HG02759 (cell line): ENCODE results near the gene GPC6.

Experiments
- ATAC-seq: cut with Tn5 transposase; IDR thresholded peaks from one replicate; pipeline ENCODE4 v1.9.1; 2021; ENCODE audit warnings: mild to moderate bottlenecking, moderate library complexity; ENCODE audit not compliant: unreplicated experiment

The GPC6 gene

GRCh38 chr13:93953841-93954240, 727.2 kb downstream of the GPC6 start:
- no peak for ATAC-seq

GRCh38 chr13:93955904-93956303, 729.3 kb downstream of the GPC6 start:
- no peak for ATAC-seq

DNA sequence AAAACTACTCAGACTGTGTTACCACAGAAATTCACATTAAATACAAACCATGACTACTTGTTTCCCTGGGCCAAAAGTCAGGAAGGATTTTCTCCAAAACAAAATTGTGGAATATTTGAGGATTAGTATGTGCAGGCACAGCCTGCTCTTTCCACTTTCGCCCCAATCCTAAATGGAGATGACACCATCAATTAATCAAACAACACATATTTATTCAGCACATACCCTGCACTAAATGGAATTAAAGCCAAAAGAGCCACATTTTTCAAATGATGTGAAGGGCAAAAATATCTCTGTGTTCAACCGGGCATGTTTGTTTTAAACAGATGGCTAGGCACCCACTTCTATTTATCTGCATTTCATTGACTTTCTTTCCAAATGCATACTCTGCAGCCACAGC, 729.8 kb downstream of the GPC6 start:
- no peak for ATAC-seq

DNA sequence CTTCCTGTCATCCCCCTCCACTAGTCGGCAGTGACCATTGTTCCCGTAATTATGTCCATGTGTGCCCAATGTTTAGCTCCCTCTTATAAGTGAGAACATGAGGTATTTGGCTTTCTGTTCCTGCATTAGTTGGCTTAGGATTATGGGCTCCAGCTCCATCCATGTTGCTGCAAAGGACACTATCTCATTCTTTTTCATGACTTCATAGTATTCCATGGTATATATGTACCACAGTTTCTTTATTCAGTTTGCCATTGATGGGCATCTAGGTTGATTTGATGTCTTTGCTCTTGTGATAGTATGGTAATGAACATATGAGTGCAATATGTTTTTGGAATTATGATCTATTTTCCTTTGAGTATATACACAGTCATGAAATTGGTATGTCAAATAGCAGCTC, 730.8 kb downstream of the GPC6 start:
- no peak for ATAC-seq

DNA sequence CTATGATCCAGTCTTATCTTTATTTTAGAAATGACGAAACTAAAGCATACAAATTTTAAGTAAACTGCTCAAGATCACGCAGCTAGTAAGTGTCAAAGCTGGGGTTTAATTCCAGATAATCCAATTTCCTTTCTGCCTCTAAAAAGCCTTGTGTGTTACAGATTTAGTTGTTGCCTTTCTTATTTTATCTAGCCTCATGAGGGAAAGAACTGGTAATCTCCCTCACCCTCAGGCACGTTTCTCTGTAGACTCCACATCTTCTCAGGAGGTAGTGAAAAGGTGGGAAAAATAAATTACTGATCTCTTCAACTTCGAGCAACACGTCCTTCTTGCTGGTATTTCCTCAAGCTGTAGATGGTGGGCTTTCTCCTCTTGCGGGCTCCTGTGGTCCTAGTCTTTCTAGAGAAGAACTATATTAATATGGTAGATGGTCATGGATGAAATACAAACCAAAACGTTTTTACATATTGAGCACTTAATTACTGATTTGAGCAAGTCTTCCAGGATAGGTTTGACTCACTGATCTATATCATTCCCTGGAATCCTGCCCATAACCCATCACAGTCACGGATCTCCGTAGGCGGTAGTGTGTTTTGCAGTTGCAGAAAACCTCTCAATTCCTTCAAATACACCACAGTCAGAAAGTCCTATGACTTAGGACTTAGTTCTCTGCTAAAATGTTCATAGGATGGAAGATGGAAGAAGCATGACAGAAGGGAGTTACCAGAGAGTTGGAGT, 733.4 kb downstream of the GPC6 start:
- no peak for ATAC-seq

- no peak for ATAC-seq
Measured at GRCh38 chr13:93963266-93964145, 736.9 kb downstream of the GPC6 start.

DNA sequence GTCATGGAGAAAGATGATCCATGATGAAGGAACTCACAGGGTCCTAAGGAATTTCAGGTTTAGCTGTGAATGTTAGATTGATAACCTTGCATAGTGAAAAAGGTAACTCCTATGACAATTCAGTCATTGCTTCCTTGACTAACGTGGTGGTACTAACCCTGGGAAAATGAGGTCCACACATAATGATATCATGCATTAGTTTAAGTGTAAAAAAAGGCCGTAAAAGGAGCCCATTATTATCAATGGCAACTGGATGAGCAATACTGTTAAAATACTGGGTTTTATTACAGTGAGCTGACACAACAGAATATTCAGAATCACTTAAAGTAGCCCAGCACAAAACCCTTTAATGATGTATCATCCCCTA, 737.5 kb downstream of the GPC6 start:
- ATAC-seq = no peak

DNA sequence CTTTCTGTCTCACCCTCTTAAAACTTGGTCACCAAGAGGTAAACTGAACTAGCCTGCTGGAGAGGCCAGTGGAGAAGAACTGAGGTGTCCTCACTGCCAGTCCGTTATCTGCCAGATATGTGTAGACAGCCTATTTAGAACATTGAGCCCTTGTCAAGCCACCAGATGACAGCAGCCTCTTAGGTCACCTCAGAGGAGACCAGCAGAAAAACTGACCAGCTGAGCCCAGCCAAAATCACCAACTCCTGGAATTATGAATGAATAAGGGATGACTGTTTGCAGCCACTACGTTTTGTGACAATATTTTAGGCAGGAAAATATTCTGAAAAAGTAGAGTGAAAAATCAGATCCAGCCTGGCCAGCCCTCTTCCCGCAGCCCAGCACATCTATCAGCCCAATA, 739.0 kb downstream of the GPC6 start:
- no peak for ATAC-seq

- ATAC-seq = no peak
Measured at GRCh38 chr13:93966267-93966936, 739.8 kb downstream of the GPC6 start.

DNA sequence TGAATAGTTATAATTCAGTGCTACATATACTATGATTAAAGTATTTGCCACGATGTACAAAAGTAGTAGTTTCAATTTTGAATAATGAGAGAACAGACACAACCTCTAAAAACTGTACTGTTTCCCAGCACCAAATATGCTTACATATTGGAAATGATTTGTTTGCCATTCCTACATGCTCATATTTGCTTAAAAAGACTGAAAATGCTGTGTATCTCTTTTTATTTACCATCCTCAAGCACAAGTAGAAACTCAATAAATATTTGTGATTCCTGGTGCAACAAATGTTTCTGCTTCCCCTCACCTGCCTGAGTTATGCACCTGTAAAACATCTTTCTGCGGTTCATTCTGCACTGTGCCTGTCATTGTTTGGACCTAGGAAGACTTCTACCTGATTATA, 740.7 kb downstream of the GPC6 start:
- ATAC-seq = no peak

GRCh38 chr13:93975242-93975641, 748.6 kb downstream of the GPC6 start:
- no peak for ATAC-seq

GRCh38 chr13:93976528-93976927, 749.9 kb downstream of the GPC6 start:
- no peak for ATAC-seq

GRCh38 chr13:93977986-93978385, 751.4 kb downstream of the GPC6 start:
- no peak for ATAC-seq

DNA sequence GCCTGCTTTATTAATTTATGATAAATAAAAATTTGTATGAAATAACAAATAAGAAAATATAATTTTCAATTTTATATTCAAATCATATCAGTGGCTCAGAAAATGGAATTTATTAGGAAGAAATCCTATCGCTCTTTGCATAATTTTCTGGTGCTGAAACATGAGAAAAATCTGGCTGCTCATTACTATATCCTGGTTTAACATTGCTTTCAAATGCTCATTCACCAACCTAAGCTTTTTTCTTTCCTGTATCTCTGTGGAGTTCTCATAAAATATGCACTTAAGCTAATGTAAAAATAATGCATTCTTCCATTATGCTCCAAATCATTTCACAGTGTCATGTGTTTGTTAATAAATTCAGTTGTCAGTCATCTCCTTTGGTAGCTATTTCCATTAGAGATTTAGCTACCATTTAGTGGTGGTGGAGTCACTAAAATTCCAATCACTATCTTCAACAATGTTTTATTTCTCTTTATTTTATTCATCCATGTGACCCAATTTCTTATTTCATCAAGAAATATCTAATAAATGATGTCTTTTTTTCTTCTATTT, 754.9 kb downstream of the GPC6 start:
- ATAC-seq = no peak

GRCh38 chr13:93982179-93982918, 755.7 kb downstream of the GPC6 start:
- ATAC-seq = no peak

DNA sequence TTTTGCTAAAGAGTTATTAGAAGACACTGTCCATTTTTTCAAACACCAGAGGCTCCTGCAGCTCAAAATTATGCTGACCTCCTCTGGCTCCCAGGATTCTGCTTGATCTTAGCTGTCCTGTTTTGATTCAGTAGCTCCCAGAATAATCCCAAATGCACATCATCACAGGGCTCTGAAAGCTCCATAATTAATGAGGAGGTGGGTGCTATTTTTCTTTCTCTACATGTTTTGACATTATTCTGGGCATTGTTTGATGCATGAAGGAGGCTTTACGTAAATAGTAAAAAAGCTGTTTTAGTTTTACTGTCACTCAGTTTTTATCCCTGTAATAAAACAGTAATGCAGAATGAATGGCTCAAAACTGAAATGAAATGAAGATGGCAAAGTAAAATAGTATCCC, 757.4 kb downstream of the GPC6 start:
- ATAC-seq = no peak

- no peak for ATAC-seq
Measured at GRCh38 chr13:93984876-93985275, 758.3 kb downstream of the GPC6 start.

GRCh38 chr13:93987458-93987857, 760.9 kb downstream of the GPC6 start:
- no peak for ATAC-seq

DNA sequence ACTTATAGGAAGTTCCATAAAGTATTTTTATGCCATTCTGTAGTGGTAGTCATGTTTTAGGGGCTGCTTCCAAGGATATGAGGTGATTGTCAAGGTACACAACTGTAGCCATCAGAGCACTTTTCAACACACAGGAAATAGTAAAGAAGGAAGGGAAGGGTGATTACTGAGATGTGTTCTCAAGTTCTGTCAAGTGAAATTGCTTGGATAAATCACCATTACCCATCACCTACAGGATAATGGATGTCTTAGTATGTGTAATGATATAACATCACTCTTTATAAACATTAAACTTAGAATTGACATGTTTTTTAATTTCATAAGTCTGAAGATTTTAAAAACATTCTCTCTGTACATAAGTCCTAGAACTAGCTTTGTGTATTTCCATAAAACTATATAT, 765.0 kb downstream of the GPC6 start:
- ATAC-seq = no peak

GRCh38 chr13:93996481-93996880, 769.9 kb downstream of the GPC6 start:
- ATAC-seq = no peak

DNA sequence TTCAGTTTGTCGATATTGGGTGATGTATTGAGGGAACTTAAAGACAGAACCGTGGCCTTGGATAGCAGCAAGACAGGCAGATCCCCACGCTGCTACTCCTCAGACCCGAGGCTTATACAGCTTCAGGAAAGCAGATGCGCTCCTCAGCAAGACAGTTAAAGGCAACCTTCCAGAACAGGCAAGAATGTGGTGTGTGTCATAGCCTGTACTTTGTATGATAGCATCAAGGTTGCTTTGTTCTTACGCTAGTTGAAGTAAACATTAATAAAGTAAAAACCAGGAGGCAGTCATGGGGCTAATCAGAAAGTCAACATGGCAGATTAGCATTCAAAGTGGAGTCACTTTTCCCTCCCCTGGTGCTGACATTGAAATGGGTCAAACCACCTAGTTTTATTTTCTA, 779.7 kb downstream of the GPC6 start:
- no peak for ATAC-seq
